ENCODE data around the gene ZSWIM4. TPM values are rescaled to one million over a fixed set of nuclear protein-coding genes. Genes with fewer than 3 reads are reported as not detected.
A peak's percentile ranks its signal among the peaks of the same experiment; 100 is the strongest.

ZSWIM4 gene
- total and polyA plus RNA-seq, 2 of the 13 experiments (the other 11 are each of a cell fraction or from before 2014, with no cell fraction given) = 0.33 to 0.86 TPM

- TF ChIP-seq UBTF (CRISPR knock-in tag; IDR thresholded peaks at IDR 0.05) (no peak), HMG20B (CRISPR knock-in tag; conservative IDR thresholded peaks at IDR 0.05) (no peak), NFE2 (CRISPR knock-in tag; IDR thresholded peaks at IDR 0.05) (peak; percentile 42; the same call in 1 of the 2 replicates), MEIS2 (CRISPR knock-in tag; IDR thresholded peaks at IDR 0.05) (peak; percentile 36; the same call in 1 of the 2 replicates), LCORL (IDR thresholded peaks at IDR 0.05) (no peak), LCORL (CRISPR knock-in tag; IDR thresholded peaks at IDR 0.05) (peak; percentile 75; the same call in 1 of the 2 replicates), HNRNPUL1 (IDR thresholded peaks at IDR 0.05; ENCODE audit: low read depth, low read length) (no peak), ZNF30 (CRISPR knock-in tag; IDR thresholded peaks at IDR 0.05) (no peak), PAF1 (CRISPR knock-in tag; IDR thresholded peaks at IDR 0.05) (no peak), PHF8 (CRISPR knock-in tag; IDR thresholded peaks at IDR 0.05) (peak; percentile 34; the same call in 1 of the 2 replicates), ARID4A (CRISPR knock-in tag; IDR thresholded peaks at IDR 0.05; ENCODE audit: borderline replicate concordance) (no peak), PHF21A (CRISPR knock-in tag; IDR thresholded peaks at IDR 0.05) (peak; percentile 22; the same call in 1 of the 2 replicates), HOMEZ (CRISPR knock-in tag; IDR thresholded peaks at IDR 0.05; ENCODE audit: low read depth) (0 out of 2 replicates have a peak, but pooled peaks have one; percentile 61), XRCC5 (optimal IDR thresholded peaks at IDR 0.05; ENCODE audit: low read length) (peak; percentile 81), MIER3 (CRISPR knock-in tag; IDR thresholded peaks at IDR 0.05; ENCODE audit: borderline replicate concordance) (0 out of 2 replicates have a peak, but pooled peaks have one; percentile 43), SMAD9 (CRISPR knock-in tag; IDR thresholded peaks at IDR 0.05) (no peak), ZFP91 (CRISPR knock-in tag; IDR thresholded peaks at IDR 0.05; ENCODE audit: borderline replicate concordance) (peak; percentile 60; the same call in 1 of the 2 replicates), GABPB1 (CRISPR knock-in tag; IDR thresholded peaks at IDR 0.05) (peak; percentile 33; the same call in 1 of the 2 replicates), POLR2AphosphoS5 (IDR thresholded peaks at IDR 0.05; ENCODE audit: low read depth, low read length) (peak; percentile 27; the same call in 1 of the 2 replicates)
Measured at GRCh38 chr19:13861714-13862531, 66.7 kb downstream of the ZSWIM4 start (continued).
